Lower leg skin (tissue), 3 donors: ENCODE data around the gene CASP7.

Experiments
- CTCF ChIP-seq, 3 donors: fragments of 450-650 bp; IDR thresholded peaks; one replicate each; pipeline ENCODE4 v1.5.1; 2016; ENCODE audit warnings: antibody characterized with exemption in 3 of 3, mild to moderate bottlenecking in 3 of 3, moderate library complexity in 2 of 3
- POLR2A ChIP-seq, 2 donors: fragments of 450-650 bp; IDR thresholded peaks; one replicate each; pipeline ENCODE4 v1.6.1; 2016 to 2017; ENCODE audit warnings: antibody characterized with exemption in 2 of 2, mild to moderate bottlenecking in 1 of 2, moderate library complexity in 1 of 2

DNA sequence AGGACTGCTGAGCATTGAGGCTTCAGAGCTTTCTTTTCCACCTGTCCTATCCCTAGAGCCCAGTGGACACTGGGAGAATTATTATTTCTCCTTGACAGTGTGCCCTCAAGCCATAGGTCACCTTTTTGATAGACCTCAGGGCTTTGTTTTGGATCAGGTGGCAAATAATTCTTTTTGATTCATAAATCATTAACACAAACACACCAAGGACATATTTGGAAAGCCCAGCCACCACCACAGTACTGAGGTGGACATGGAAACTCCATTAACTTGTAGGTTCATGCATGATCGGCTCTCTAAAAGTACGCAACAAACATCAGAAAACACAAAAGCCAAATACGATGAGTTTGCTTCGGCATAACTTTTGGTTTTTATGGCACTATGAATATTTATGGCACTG, 53.9 kb downstream of the CASP7 start:
- TF ChIP-seq CTCF (IDR thresholded peaks at IDR 0.05) (no peak), POLR2A (IDR thresholded peaks at IDR 0.05) (no peak)
